ENCODE results near the gene TRMO. TPM values are rescaled to one million over a fixed set of nuclear protein-coding genes. Genes with fewer than 3 reads are reported as not detected.

TRMO gene
- total RNA-seq, 4 donors from 2014 or later, result 14.3 to 25.3 (median 16.8) TPM

DNA sequence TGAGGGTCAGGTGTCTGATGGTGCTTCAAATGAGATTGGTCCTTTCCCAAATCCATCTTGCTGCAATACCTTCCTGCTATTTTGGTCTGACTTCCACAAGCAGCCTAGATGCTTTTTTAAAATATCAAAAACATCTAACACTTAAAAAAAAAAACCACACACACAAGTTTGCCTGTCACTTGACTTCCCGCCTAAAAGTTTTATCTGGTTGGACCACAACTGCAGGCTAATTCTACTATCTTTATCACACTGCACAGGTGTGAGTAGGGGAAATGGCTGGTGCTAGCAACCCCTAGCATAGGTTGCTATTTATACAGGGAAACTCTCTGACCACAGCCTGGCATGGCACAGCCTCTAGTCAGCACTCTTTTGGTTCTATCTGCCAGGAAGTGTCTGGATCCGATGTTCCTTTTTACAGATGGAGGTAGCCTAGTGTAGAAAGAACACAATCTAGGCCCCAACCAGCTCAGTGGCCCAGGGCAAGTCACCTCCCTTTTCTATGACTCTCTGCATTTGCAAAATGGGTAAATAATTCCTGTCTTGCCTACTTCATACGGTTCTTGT, 15.9 kb upstream of the TRMO start, which contains the start of gene HEMGN:
Gene HEMGN (minus strand): TSS at position 92 of the 564 bp plus-strand sequence. CDS start 36 bp downstream, at position 56.
- no peaks in the 10 kb centered on the region for H3K4me1 ChIP-seq
- H3K36me3 ChIP-seq, result no peaks in the 10 kb centered on the region
- no peaks in the 10 kb centered on the region for H3K9me3 ChIP-seq
- H3K4me3 ChIP-seq, result no peak within 1 kb of the TSS
- ATAC-seq, result no peak
- H3K27ac ChIP-seq, result no peak within 1 kb of the TSS
- no peak for TF ChIP-seq CTCF (IDR thresholded peaks at IDR 0.05)
- TF ChIP-seq POLR2AphosphoS5 (IDR thresholded peaks at IDR 0.05), result no peak
- TF ChIP-seq POLR2A (IDR thresholded peaks at IDR 0.05), result no peak
- TF ChIP-seq EP300 (IDR thresholded peaks at IDR 0.05), result no peak
- peaks cover 57% of the 10 kb centered on the region for H3K27me3 ChIP-seq
- 70 to 76% methylated on average over 3 of the region's 3 CpGs for WGBS, 2 donors (ENCODE audit: low coverage in 1 of 2)

- Histone ChIP-seq H3K27ac (no peak overlapping the region), H3K27me3 (peaks cover 69% of the 10 kb centered on the region), H3K4me1 (no peaks in the 10 kb centered on the region), H3K9me3 (no peaks in the 10 kb centered on the region), H3K36me3 (no peaks in the 10 kb centered on the region), H3K4me3 (no peak overlapping the region)
- TF ChIP-seq POLR2A (IDR thresholded peaks at IDR 0.05) (no peak), POLR2AphosphoS5 (IDR thresholded peaks at IDR 0.05) (no peak), EP300 (IDR thresholded peaks at IDR 0.05) (no peak)
- no peak for ATAC-seq
Observed at GRCh38 chr9:97936998-97937397, 14.7 kb upstream of the TRMO start.

DNA sequence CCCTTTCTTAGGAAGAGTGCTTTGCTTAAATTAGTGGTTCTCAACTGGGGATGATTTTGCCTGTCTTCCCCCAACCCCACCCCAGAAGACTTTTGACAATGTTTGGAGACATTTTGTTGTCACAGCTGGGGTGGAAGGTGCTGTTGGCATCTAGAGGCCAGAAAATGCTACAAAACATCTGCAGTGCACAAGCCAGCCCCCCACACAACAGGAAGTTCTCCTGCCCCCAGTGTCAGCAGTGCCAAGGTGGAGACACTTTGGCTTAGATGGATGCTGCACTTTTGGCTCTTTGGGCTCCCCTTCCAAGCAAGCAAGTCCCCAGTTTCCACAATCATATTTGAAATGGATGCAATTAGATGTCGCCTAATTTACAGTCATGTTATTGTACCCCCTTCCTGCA, 13.0 kb upstream of the TRMO start:
- 67 to 93% methylated on average over 1 of the region's 1 CpG for WGBS, 2 donors (ENCODE audit: low coverage in 1 of 2)
- no peak for ATAC-seq
- no peak for TF ChIP-seq CTCF (IDR thresholded peaks at IDR 0.05)
- no peak for TF ChIP-seq POLR2AphosphoS5 (IDR thresholded peaks at IDR 0.05)
- no peak for TF ChIP-seq POLR2A (IDR thresholded peaks at IDR 0.05)
- TF ChIP-seq EP300 (IDR thresholded peaks at IDR 0.05), result no peak
- no peaks in the 10 kb centered on the region for H3K36me3 ChIP-seq
- H3K4me3 ChIP-seq, result no peak overlapping the region
- peaks cover 83% of the 10 kb centered on the region for H3K27me3 ChIP-seq
- no peak overlapping the region for H3K27ac ChIP-seq
- no peaks in the 10 kb centered on the region for H3K9me3 ChIP-seq
- H3K4me1 ChIP-seq, result no peaks in the 10 kb centered on the region

GRCh38 chr9:97934321-97935115, 12.2 kb upstream of the TRMO start:
- H3K4me3 ChIP-seq, result no peak overlapping the region
- H3K36me3 ChIP-seq, result no peaks in the 10 kb centered on the region
- H3K27ac ChIP-seq, result no peak overlapping the region
- WGBS, 2 donors (ENCODE audit: low coverage in 1 of 2), result 23 to 29% methylated on average over 4 to 6 of the region's 6 CpGs
- H3K4me1 ChIP-seq, result no peaks in the 10 kb centered on the region
- no peak for ATAC-seq
- TF ChIP-seq POLR2AphosphoS5 (IDR thresholded peaks at IDR 0.05), result no peak
- no peaks in the 10 kb centered on the region for H3K9me3 ChIP-seq
- H3K27me3 ChIP-seq, result peaks cover 89% of the 10 kb centered on the region

DNA sequence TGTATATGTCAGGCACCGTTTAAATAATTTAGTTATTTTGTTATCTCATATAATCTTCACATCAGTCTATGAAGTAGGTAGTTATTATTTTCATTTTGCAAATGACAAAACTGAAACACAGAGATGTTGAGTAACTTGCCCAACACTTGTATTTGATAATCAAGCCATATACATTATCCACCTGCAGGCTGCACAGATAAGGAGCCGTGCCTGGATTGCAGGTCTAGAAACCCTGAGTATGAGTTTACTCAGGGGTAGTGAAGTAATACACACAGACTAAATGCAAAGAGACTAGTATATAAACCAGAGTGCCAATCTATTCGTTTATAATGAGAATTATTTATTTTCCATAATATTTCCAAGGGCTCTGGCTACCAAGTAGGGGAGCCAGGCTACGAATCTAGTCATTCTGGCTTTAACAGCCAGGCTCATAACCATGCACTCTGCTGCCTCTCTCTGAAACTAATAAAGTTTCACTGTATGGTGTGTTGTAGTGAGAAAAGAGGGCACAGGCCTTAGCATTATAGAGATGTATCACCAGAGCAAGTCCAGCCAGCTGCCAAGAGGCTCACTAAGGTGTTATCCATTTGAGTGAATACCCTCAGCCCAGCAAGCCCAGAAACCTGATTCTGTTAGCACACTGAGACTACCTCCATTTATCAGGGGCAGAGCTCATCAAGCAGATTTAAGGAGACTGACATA, 11.1 kb upstream of the TRMO start:
- H3K27me3 ChIP-seq, result peaks cover 87% of the 10 kb centered on the region
- no peaks in the 10 kb centered on the region for H3K4me1 ChIP-seq
- H3K4me3 ChIP-seq, result no peak overlapping the region
- no peak for ATAC-seq
- no peaks in the 10 kb centered on the region for H3K36me3 ChIP-seq
- no peaks in the 10 kb centered on the region for H3K9me3 ChIP-seq
- no peak overlapping the region for H3K27ac ChIP-seq
- WGBS, 2 donors (ENCODE audit: low coverage in 1 of 2), result 49 to 52% methylated on average over 3 to 4 of the region's 4 CpGs
- no peak for TF ChIP-seq POLR2AphosphoS5 (IDR thresholded peaks at IDR 0.05)
- no peak for TF ChIP-seq POLR2A (IDR thresholded peaks at IDR 0.05)
- no peak for TF ChIP-seq CTCF (IDR thresholded peaks at IDR 0.05)
- no peak for TF ChIP-seq EP300 (IDR thresholded peaks at IDR 0.05)

Data from gastroesophageal sphincter (tissue), 4 donors.